MM.1S (cell line): ENCODE results near the gene RNF113B.

Experiments
- EZH2 ChIP-seq: fragments of 300-600 bp; sonication (generic); optimal IDR thresholded peaks from 2 replicates; pipeline ENCODE3; 2017; ENCODE audit warnings: low read depth, mild to moderate bottlenecking, antibody characterized with exemption, low read length, mixed read lengths
- EZH2phosphoT487 ChIP-seq: fragments of 300-600 bp; sonication (generic); IDR thresholded peaks from 2 replicates; pipeline ENCODE4 v1.6.1; 2018; ENCODE audit warnings: antibody characterized with exemption, low read length
- TF ChIP-seq, protein P1 (sequence below): fragments of 300-600 bp; sonication (generic); IDR thresholded peaks from 2 replicates; pipeline ENCODE4 v1.5.1; 2016; ENCODE audit warnings: antibody characterized with exemption, low read length, mixed read lengths

DNA sequence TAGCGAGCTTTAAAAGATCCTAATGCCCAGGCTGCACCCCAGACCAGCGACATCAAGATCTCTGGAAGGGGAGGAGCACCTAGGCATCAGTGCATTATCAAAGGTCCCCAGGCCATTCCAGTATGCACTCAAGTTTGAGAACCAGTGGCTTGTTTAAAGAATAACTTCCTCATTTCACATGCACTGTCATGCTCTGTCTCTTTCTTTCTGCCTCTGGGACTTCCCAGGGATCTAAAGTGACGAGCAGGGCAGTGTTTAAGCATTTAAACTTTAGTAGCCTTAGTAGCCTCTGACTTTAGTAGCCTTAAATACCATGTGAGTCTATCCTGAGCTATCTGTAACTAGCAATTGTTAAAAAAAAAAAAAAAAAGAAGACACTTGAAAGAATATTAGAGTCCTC, 43.1 kb downstream of the RNF113B start:
- TF ChIP-seq, protein P1, sequence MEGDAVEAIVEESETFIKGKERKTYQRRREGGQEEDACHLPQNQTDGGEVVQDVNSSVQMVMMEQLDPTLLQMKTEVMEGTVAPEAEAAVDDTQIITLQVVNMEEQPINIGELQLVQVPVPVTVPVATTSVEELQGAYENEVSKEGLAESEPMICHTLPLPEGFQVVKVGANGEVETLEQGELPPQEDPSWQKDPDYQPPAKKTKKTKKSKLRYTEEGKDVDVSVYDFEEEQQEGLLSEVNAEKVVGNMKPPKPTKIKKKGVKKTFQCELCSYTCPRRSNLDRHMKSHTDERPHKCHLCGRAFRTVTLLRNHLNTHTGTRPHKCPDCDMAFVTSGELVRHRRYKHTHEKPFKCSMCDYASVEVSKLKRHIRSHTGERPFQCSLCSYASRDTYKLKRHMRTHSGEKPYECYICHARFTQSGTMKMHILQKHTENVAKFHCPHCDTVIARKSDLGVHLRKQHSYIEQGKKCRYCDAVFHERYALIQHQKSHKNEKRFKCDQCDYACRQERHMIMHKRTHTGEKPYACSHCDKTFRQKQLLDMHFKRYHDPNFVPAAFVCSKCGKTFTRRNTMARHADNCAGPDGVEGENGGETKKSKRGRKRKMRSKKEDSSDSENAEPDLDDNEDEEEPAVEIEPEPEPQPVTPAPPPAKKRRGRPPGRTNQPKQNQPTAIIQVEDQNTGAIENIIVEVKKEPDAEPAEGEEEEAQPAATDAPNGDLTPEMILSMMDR: no peak
- TF ChIP-seq EZH2phosphoT487 (no peak), EZH2 (no peak)
